ENCODE measurements around the gene HYAL2.

DNA sequence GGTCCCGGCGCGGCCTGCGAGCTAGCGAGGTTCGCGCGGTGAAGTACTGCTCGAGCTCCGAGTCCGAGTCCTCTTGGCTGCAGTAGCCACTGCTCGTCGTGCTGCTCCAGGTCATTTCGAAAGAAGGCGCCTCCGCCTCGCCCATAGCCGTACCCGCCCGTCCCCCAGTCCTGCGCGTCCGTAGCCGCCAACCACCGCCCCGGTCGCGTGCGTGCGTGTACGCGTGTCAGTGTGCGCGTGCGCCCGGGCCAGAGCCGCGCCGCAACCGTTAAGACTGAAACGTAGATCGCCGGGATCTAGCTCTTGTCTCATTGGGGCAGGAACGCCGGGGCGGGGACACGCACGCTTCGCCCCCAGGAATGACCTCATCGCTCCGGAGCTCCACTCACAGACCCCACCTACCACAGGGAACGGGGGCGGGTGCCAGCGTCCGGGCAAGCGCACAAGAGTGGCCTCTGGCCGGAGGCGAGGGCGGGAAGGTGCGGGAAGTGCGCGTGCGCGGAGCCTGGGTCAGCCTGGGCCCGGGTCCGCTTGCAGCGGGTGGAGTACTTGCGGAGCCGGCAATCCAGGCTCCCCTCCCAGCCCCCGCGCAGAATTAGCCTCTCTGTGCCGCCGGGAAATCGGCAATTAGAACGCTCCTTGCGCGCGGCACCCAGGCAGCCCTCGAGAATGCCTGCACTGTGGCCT is 14.8 kb upstream of the HYAL2 start:
- TF ChIP-seq HDAC6 (IDR thresholded peaks at IDR 0.05; ENCODE audit: low read depth, low read length) (no peak), TCF7L2 (IDR thresholded peaks at IDR 0.05; ENCODE audit: low read depth, low read length) (no peak), FOXM1 (IDR thresholded peaks at IDR 0.05; ENCODE audit: low read depth) (0 out of 2 replicates have a peak, but pooled peaks have one; percentile 28), FOXM1 (CRISPR knock-in tag; IDR thresholded peaks at IDR 0.05; ENCODE audit: low read depth) (no peak)
